HG03354 (cell line): Measurements from ENCODE around the gene PRDM12.

Experiments
- ATAC-seq: cut with Tn5 transposase; IDR thresholded peaks from one replicate; pipeline ENCODE4 v1.9.1; 2021; ENCODE audit warnings: mild to moderate bottlenecking; ENCODE audit not compliant: unreplicated experiment, poor library complexity, severe bottlenecking

The PRDM12 gene

GRCh38 chr9:130664251-130665028 lies at the start of gene PRDM12:
Gene PRDM12 (plus strand): TSS chr9:130664594. CDS start chr9:130664654, 60 bp downstream.
- ATAC-seq = no peak

GRCh38 chr9:130616451-130616850 lies 47.9 kb upstream of the PRDM12 start:
- ATAC-seq = no peak

- ATAC-seq = no peak
Observed at GRCh38 chr9:130623466-130623865, 40.9 kb upstream of the PRDM12 start.

GRCh38 chr9:130624154-130624553 lies 40.2 kb upstream of the PRDM12 start:
- ATAC-seq = no peak

DNA sequence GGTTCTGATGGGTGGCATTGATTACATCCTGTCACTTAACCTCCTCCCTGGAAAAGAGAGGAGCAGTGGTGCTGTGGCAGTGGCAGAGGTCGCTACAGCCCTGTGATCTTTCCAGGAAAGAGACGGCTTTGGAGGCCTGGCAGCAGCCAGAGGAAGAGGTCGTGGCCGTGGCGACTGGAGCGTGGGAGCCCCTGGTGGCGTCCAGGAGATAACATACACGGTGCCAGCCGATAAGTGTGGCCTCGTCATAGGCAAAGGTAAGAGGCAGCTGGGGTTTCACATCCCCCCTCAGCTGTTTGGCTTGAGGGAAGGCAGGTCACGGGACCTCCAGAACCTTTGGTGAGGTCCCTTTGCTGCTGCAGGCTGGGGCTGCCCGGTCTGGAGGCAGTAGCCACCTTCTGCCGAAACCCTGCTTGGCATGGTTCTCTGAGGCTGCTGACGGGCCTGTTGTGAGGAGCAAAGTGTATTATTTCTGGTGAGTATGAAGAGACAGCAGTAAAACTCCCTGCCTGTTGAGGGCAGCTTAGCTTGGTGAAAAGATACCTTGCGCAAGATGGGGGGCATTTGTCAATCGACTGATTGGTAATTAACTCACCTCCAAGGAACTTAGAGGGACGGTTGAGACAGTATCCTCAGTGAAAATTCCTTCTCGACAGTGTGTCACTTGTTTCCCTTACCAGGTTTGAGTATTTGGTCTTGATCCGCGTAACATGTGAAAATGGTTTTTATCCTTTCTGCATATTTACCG lies 38.0 kb upstream of the PRDM12 start:
- no peak for ATAC-seq

- ATAC-seq = no peak
Observed at GRCh38 chr9:130627051-130627450, 37.3 kb upstream of the PRDM12 start.

DNA sequence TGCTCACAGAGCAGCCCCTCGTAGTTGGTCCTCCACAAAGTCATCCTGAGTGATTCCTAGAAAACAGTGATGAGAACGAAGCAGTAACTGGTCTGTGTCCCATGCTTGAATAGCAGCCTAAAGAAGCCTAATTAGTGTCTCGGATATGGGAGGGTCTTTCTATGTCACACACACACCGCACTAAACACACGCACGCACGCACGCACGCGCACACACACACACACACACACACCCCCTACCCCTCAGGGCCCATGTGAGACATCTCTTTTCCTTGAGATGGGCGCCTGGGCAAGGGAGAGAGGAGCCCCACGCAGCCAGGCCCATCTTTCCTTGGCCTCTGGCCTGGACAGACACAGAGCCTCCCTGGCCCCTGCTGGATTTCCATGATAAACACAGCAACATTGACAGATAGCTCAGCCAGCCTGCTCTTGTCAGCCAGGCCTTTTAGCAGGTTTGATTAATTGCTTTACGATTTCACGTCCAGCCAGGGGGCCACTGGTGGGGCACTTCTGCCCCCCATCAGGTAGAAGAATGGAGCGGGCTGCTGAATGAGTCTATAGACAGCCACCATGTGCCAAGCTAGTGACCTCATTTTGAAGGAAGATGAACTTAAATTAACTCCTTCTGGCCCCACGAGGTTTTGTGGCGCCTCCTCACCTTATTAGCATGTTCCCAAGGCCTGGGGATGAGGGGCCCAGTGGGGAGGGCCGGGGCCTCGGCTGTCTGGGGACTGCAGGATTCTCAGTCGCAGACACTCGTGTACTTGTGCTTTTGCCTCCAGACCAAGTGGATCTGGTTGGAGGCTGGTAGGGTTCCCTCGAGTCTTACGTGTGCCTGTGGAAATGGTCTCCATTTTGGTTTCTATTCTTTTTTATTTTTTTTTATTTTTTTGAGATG lies 36.2 kb upstream of the PRDM12 start:
- no peak for ATAC-seq

DNA sequence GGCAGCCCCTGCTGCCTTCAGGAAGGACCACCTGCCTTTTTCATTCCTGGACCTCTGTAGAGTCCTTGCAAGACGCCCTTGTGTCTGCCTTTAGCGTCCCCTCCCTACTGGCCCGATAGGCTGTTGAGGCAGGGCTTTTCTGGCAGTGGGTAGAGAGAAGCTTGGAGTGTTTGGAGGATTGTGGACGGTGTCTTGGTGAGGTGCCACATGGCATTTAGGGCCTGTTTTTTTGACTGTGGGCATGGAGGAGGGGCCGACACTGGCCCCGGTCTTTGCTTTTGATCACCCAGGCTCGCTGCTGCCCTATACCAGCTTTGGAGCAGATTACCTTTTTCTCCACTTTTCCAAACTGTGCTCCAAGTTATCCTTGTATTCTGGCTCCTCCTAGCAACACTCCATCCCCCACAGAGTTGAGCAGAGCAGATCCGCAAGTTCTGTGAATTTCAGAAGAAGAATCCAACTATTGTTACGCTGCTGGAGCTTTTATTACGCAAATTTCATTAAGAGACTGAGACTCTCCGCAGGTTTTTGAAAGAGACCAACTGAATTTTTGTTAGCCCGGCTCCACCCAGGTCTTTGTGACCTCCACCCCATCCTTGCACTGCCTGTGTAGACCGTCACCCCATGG lies 34.8 kb upstream of the PRDM12 start:
- no peak for ATAC-seq

DNA sequence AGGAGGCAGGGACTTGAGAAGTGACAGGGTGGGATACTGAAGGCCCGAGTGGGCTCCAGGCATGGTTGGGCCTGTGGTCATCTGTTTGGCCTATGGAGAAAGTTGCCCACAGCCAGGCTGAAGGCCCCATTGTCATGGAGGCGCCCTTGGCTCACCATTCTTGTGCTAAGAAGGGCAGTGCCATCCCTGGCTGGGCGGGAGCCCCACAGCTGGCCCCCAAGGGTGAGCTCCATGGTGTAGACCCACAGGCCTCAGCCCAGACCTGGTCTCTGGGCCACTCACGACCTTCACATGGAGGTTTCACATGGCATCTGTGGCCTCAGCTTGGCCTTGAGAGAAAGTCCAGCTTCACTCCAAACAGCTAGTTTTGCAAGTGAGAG lies 34.3 kb upstream of the PRDM12 start:
- ATAC-seq = no peak

DNA sequence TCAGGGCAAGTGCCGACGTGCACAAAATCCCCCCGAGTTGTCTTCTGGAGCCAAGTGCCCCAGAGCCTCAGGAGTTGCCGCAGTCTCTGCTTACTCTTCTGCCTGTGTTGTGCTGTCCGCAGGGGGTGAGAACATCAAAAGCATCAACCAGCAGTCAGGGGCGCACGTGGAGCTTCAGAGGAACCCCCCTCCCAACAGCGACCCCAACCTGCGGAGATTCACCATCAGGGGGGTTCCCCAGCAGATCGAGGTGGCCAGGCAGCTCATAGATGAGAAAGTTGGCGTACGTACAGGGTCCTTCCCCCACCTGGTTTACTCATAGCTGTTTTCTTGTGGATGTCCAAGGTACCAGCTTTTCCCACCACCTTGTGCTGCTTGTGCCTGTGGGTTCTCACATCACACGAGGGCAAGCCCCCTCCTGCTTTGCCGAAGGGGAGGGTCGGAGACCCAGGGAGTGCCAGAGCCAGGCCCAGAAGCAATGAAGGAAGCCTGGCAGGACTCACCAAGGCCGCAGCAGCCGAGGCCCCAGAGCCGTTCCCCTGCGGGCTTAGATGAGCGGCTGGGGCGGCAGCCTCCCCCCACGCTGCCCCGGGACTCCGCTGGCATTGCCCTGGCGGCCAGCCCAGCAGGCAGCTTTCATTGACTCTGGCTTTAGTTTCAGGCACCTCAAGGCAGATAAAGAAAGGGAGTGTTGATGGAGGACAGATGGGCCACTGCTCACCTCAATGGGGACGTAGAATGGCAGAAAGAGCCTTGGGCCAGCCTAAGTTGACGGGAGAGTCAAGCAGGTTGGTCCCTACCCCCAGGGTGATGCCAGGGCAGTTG lies 33.7 kb upstream of the PRDM12 start:
- no peak for ATAC-seq

GRCh38 chr9:130631331-130632080 lies 32.9 kb upstream of the PRDM12 start:
- ATAC-seq = no peak

DNA sequence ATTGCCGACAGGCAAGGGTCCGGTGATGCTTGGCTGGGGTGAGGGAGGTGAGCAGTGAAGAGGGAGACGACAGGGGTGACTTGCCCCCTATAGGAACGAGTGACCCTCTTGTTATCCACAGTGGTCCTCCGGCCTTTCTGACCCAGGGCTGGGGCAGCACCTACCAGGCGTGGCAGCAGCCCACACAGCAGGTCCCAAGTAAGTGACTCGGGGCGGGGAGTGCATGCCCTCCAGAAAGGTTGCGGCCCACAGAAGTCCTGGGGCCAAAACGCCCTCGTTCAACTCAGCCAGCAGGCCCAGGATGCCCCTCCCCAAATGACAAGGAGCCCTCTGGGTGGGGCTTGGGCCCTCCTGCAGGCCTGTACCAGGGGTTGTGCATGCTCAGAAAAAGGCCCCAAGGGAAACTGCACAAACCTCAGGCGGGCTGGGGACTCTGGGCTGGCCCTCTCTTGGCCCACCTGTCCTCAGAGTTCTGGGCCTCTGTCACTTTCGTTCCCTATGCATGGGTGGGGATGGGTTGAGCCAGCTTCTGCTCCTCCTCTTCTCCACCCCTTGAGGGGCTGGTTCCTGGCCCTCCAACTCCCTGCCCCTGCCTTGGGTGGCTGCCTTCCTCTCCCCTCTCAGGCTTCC lies 32.2 kb upstream of the PRDM12 start:
- no peak for ATAC-seq

DNA sequence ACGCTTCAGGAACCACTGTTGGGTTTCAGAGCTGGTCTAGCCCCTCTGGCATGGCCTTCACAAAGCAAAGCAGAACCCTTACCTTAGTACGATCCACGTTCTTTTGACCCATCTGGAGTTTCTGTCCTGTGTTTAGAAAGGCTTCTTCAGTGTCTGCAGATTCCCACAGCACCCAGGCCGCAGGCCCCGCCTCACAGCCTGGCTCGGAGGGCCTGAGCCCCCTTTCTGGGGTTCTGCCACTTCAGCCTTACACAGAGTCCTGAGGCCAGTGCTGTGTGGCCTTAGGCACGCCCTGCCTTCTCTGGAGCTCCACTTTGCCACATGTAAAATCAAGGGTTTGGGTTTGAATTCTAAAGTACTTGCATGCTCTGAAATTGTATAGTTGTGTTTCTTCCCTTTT lies 31.6 kb upstream of the PRDM12 start:
- no peak for ATAC-seq

DNA sequence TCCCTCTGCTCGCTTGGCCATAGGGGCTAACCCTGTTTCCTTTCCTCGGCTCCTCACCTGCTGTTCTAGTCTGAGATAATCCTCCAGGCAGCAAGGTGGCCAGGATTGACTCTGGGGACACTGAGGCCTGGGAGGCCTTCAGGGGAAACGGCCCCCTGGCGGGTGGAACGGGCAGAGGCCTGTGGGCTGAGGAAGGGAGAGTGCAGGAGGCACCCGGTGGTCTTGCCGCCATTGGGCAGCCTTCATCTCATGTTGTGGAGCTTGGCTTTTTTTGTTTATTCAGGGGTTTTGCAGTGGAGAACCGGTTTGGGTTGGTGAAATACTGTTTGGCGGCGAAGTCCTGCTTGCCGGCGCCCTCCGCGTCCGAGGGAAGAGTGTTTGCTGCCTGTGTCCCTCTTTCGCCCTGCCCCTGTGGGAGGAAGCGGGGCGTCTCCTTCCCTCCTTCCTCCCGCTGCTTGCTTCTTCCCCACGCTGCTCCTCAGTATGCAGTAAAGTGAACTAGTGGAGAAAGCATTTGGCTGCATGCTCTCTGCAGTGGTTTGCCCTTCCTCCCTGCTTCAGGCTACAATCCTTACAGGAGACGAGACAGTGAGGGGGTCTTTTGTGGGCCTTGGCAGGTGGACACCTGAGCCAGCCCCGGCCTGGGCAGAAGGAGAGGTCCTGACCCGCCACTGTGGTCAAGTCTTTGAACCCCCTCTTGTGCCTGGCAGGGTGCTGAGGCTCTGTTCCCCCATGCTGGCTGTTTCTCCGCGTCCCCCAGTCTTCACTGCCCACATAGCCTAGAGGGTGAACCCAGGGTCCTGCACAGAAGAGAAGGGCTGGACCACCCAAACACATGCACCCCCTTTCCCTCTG lies 30.8 kb upstream of the PRDM12 start:
- no peak for ATAC-seq

DNA sequence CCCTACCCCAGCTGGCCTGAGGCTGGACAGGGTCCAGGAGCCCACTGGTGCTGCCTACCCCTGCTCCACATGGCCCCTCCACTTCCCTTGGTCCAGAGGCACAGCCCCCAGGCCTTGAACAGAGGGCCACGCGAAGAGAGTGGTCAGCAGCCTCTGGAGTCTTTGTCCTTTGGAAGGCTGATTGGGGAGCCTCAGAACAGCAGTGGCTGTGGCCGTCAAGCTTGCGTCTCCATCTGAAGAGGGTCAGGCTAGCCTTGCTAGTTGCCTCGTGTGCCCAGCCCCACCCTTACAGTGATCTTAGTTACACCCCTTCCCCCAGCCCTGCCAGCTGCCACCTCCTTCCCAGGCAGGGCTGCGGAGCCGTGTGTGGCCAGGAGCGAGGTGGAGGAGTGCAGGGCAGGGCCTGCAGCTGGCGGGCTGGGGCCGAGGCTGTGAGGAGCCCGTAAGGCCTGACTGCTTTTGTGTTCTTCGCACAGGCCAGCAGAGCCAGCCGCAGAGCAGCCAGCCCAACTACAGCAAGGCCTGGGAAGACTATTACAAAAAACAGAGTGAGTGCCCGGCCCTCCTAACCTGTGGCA lies 30.1 kb upstream of the PRDM12 start:
- ATAC-seq = no peak

- ATAC-seq = no peak
Observed at GRCh38 chr9:130634801-130635200, 29.6 kb upstream of the PRDM12 start.

GRCh38 chr9:130635306-130635705 lies 29.1 kb upstream of the PRDM12 start:
- no peak for ATAC-seq
